ENCODE measurements around the gene LIN28A. TPM values are rescaled to one million over a fixed set of nuclear protein-coding genes. Genes with fewer than 3 reads are reported as not detected.

The LIN28A gene
- total and polyA plus RNA-seq, 7 donors: not detected

DNA sequence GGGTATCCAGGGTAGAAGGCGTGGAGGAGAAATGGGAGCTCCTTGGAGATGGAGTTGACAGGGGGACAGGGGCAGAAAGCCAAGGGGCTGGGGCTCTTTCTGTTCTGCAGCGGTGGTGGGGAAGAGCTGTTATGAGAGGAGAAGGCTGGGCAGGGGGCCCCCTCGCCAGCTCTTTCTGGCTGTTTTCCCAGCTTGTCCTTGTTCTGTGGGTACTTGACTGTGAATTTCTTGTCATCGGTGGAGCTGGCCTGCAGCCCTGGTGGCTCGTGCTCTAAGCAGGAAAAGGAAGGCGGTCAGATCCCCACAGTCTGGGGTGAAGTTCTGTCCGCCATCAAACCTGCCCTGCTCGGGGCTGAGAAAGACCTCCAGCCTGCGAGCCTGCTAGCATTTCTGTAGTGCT, 45.7 kb upstream of the LIN28A start:
- TF ChIP-seq, protein P1, sequence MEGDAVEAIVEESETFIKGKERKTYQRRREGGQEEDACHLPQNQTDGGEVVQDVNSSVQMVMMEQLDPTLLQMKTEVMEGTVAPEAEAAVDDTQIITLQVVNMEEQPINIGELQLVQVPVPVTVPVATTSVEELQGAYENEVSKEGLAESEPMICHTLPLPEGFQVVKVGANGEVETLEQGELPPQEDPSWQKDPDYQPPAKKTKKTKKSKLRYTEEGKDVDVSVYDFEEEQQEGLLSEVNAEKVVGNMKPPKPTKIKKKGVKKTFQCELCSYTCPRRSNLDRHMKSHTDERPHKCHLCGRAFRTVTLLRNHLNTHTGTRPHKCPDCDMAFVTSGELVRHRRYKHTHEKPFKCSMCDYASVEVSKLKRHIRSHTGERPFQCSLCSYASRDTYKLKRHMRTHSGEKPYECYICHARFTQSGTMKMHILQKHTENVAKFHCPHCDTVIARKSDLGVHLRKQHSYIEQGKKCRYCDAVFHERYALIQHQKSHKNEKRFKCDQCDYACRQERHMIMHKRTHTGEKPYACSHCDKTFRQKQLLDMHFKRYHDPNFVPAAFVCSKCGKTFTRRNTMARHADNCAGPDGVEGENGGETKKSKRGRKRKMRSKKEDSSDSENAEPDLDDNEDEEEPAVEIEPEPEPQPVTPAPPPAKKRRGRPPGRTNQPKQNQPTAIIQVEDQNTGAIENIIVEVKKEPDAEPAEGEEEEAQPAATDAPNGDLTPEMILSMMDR (IDR thresholded peaks at IDR 0.05): no peak
- TF ChIP-seq POLR2A (IDR thresholded peaks at IDR 0.05): no peak
- TF ChIP-seq POLR2AphosphoS5 (IDR thresholded peaks at IDR 0.05): no peak
- no peak for TF ChIP-seq EP300 (IDR thresholded peaks at IDR 0.05)
- peaks cover 24 to 63% (median 44%) of the 10 kb centered on the region in 3 donors for H3K27me3 ChIP-seq
- H3K36me3 ChIP-seq: no peaks in the 10 kb centered on the region
- peaks cover 0 to 10% (median 10%) of the 10 kb centered on the region in 4 donors for H3K4me1 ChIP-seq
- WGBS, 2 donors: 59 to 81% methylated on average over 9 of the region's 9 CpGs
- no peak for DNase-seq
- H3K4me3 ChIP-seq: no peak overlapping the region
- intact Hi-C loops (cut with DNase I): no loop called here
- H3K9me3 ChIP-seq: no peaks in the 10 kb centered on the region
- no peak overlapping the region for H3K27ac ChIP-seq

DNA sequence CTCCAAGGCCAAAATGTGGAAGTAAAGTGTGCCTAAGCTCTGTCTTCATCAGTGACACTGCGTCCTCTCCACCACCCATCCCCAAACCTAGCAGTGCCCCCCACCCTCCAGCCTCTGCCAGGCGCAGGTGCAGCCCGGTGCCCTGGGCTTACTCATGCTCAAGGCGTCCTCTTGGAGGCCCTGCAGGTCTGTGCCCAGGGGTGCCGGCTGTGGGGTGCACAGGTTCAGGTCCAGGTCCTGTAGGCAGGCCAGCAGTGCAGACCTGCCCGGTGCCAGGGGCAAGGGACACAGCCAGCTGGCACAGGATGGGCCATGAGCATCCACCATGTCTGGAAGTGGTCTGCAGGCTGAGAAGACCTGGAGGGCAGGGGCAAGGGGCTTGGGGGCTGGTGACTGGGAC, 43.2 kb upstream of the LIN28A start:
- DNase-seq: peak; percentile 41
- peaks cover 3 to 38% (median 22%) of the 10 kb centered on the region in 3 donors for H3K27me3 ChIP-seq
- H3K36me3 ChIP-seq: no peaks in the 10 kb centered on the region
- TF ChIP-seq EP300 (IDR thresholded peaks at IDR 0.05) (no peak), POLR2AphosphoS5 (IDR thresholded peaks at IDR 0.05) (no peak)
- TF ChIP-seq, protein P1 (IDR thresholded peaks at IDR 0.05): no peak
- H3K27ac ChIP-seq: no peak overlapping the region
- 86 to 90% methylated on average over 6 of the region's 6 CpGs for WGBS, 2 donors
- no peak overlapping the region for H3K4me3 ChIP-seq
- H3K9me3 ChIP-seq: no peaks in the 10 kb centered on the region
- no peaks in the 10 kb centered on the region for H3K4me1 ChIP-seq
- intact Hi-C loops (cut with DNase I): no loop called here

DNA sequence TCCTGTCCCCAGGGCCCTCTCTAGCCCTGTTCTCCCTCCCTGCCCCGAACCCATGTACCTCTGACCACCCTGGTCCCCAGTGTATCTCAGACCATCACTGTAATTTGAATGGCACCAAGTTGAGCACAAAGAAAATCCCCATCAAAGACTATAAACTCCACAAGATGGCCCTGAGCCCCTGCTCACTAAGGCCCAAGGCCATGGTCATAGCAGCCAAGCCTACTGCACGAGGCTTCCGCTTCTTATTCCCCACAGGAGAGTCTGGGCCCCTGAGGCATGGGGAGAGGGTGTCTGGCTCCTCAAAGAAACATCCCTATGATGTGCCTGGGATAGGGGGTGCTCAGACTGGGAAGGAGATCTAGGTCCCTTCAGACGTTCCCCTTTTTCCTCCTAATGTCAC, 42.6 kb upstream of the LIN28A start:
- no peak for DNase-seq
- no peak overlapping the region for H3K27ac ChIP-seq
- 82 to 85% methylated on average over 4 of the region's 4 CpGs for WGBS, 2 donors
- H3K36me3 ChIP-seq: no peaks in the 10 kb centered on the region
- no peaks in the 10 kb centered on the region for H3K4me1 ChIP-seq
- intact Hi-C loops (cut with DNase I): no loop called here
- TF ChIP-seq, protein P1 (IDR thresholded peaks at IDR 0.05): no peak
- TF ChIP-seq EP300 (IDR thresholded peaks at IDR 0.05) (no peak), POLR2A (IDR thresholded peaks at IDR 0.05) (no peak)
- H3K4me3 ChIP-seq: no peak overlapping the region
- peaks cover 3 to 32% (median 16%) of the 10 kb centered on the region in 3 donors for H3K27me3 ChIP-seq
- H3K9me3 ChIP-seq: no peaks in the 10 kb centered on the region

DNA sequence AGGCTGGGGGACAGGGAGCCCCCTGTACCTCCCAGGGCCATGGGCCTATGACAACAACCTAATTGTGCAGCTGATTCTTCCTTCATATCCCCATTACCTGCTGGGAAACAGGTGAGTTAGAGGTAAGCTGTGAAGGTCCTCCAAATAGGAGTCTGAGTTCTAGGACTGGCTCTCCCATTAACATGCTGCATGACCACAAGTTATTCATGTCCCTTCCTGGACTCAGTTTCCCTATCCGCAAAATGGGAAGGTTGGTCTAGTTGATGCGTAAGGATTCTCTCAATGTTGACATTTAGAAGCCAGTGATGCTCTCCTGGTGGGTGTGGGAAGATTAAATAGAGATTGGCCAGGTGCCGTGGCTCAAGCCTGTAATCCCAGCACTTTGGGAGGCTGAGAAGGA, 42.1 kb upstream of the LIN28A start:
- no peaks in the 10 kb centered on the region for H3K4me1 ChIP-seq
- intact Hi-C loops (cut with DNase I): no loop called here
- 94 to 96% methylated on average over 3 of the region's 3 CpGs for WGBS, 2 donors

DNA sequence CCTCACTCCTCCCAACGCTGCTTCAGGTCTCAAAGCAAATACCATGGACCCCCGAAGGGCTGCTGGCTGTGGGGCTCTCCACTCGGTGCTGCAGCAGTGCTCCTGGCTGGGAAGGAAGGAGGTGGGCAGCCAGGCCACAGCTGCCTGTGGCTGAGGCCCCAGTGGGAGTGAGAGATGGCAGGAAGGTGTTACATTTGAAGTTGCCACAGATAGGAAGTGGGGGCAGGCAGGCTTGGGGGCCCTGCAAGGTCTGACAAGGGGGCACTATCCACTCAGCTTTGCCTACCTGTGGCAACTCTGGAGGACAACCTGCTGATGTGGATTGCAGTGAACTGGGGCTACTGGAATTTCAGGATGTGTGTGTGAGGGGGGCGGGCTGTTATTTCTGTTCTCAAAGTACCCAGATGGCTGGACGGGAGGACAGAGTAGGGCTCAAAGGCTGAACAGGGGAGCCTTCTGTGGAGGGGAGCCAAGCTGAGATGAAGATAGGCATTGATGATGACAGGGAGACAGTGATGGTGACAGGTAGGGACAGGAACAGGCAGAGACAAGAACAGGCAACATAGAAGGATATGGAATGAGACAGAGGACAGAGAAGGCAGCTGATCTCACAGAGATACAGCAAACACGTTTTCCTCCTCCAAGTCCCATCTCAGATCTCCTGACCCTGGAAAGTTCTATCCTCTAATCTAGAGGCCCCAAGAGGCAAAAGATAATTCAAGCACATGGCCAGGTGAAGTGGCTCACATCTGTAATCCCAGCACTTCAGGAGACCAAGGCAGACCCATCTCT, 39.8 kb upstream of the LIN28A start:
- intact Hi-C loops (cut with DNase I): no loop called here
- WGBS, 2 donors: 55 to 71% methylated on average over 6 of the region's 6 CpGs
- Histone ChIP-seq H3K36me3 (no peaks in the 10 kb centered on the region), H3K27me3 (peaks cover 0 to 10% (median 0%) of the 10 kb centered on the region in 3 donors), H3K4me3 (no peak overlapping the region), H3K4me1 (no peaks in the 10 kb centered on the region), H3K9me3 (no peaks in the 10 kb centered on the region), H3K27ac (no peak overlapping the region)
- no peak for DNase-seq
- TF ChIP-seq EP300 (IDR thresholded peaks at IDR 0.05): no peak
- no peak for TF ChIP-seq POLR2A (IDR thresholded peaks at IDR 0.05)
- TF ChIP-seq, protein P1 (IDR thresholded peaks at IDR 0.05): no peak
- no peak for TF ChIP-seq POLR2AphosphoS5 (IDR thresholded peaks at IDR 0.05)

More for the DNA sequence above, 42.1 kb upstream of the LIN28A start:
- H3K27ac ChIP-seq: no peak overlapping the region
- no peaks in the 10 kb centered on the region for H3K36me3 ChIP-seq
- H3K4me3 ChIP-seq: no peak overlapping the region
- H3K9me3 ChIP-seq: no peaks in the 10 kb centered on the region
- peaks cover 0 to 28% (median 12%) of the 10 kb centered on the region in 3 donors for H3K27me3 ChIP-seq
- TF ChIP-seq POLR2A (IDR thresholded peaks at IDR 0.05) (no peak), EP300 (IDR thresholded peaks at IDR 0.05) (no peak)
- no peak for DNase-seq

Measured in sigmoid colon (tissue), 7 donors.